ENCODE results near the gene LAMC3. TPM values are rescaled to one million over a fixed set of nuclear protein-coding genes. Genes with fewer than 3 reads are reported as not detected.

Gene LAMC3
- polyA plus RNA-seq, 1 of the 3 experiments (the other 2 are of a cell fraction), result 0.07 TPM

DNA sequence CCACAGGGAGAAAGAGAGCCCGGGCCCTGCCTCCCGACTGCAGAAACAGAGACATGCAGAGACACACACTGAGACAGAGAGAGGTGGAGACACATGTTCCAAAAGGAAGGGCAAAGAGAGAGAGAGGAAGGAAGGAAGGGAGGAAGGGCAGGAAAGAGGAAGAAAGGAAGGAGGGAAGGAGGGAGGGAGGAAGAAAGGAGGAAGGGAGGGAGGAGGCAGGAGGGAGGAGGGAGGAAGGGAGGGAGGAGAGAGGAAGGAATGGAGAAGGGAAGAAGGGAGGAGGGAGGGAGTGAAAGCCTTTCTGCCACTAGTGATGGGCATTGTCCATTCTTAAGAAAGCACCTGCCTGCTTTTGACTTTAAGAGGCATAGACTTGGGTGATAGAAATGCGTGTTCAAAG lies 38.1 kb upstream of the LAMC3 start:
- peaks cover 22% of the 10 kb centered on the region for H3K27me3 ChIP-seq (ENCODE audit: insufficient read depth)
- H3K4me2 ChIP-seq, result no peak overlapping the region
- no peaks in the 10 kb centered on the region for H4K20me1 ChIP-seq (ENCODE audit: insufficient read depth)
- H3K4me3 ChIP-seq (ENCODE audit: low read depth in 2 of 2, low read length in 1 of 2), result no peak overlapping the region
- H3F3A ChIP-seq (replicated peaks; ENCODE audit: insufficient read depth), result no peaks in the 10 kb centered on the region
- no peak overlapping the region for H3K27ac ChIP-seq (ENCODE audit: low read depth in 2 of 2, low read length in 1 of 2)
- ChIA-PET POLR2A (no interaction called here), CTCF (interaction anchor here (0.8 to 1.0 kb wide), 2 partner anchors 76 to 104 kb away, joined by 3 read pairs; no protein-coding TSS in a partner anchor)
- TF ChIP-seq GATA2 (CRISPR knock-in tag; IDR thresholded peaks at IDR 0.05) (no peak), NRF1 (IDR thresholded peaks at IDR 0.05; ENCODE audit: low read depth, low read length) (no peak), RAD21 (IDR thresholded peaks at IDR 0.05; ENCODE audit: low read length) (no peak), FOSL2 (IDR thresholded peaks at IDR 0.05; ENCODE audit: borderline replicate concordance, low read depth) (no peak), EZH2phosphoT487 (IDR thresholded peaks at IDR 0.05; ENCODE audit: borderline replicate concordance, low read depth) (no peak), FOXJ3 (CRISPR knock-in tag; IDR thresholded peaks at IDR 0.05) (no peak), YY1 (IDR thresholded peaks at IDR 0.05; ENCODE audit: low read depth) (no peak)
- TF ChIP-seq, protein P1, sequence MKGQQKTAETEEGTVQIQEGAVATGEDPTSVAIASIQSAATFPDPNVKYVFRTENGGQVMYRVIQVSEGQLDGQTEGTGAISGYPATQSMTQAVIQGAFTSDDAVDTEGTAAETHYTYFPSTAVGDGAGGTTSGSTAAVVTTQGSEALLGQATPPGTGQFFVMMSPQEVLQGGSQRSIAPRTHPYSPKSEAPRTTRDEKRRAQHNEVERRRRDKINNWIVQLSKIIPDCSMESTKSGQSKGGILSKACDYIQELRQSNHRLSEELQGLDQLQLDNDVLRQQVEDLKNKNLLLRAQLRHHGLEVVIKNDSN (IDR thresholded peaks at IDR 0.05; ENCODE audit: borderline replicate concordance, low read depth), result no peak
- TF ChIP-seq, protein P2, sequence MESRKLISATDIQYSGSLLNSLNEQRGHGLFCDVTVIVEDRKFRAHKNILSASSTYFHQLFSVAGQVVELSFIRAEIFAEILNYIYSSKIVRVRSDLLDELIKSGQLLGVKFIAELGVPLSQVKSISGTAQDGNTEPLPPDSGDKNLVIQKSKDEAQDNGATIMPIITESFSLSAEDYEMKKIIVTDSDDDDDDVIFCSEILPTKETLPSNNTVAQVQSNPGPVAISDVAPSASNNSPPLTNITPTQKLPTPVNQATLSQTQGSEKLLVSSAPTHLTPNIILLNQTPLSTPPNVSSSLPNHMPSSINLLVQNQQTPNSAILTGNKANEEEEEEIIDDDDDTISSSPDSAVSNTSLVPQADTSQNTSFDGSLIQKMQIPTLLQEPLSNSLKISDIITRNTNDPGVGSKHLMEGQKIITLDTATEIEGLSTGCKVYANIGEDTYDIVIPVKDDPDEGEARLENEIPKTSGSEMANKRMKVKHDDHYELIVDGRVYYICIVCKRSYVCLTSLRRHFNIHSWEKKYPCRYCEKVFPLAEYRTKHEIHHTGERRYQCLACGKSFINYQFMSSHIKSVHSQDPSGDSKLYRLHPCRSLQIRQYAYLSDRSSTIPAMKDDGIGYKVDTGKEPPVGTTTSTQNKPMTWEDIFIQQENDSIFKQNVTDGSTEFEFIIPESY (IDR thresholded peaks at IDR 0.05; ENCODE audit: borderline replicate concordance, low read depth), result no peak
- TF ChIP-seq, protein P3, sequence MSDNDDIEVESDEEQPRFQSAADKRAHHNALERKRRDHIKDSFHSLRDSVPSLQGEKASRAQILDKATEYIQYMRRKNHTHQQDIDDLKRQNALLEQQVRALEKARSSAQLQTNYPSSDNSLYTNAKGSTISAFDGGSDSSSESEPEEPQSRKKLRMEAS (IDR thresholded peaks at IDR 0.05; ENCODE audit: low read depth), result no peak
- no peaks in the 10 kb centered on the region for H3K9me2 ChIP-seq
- no peaks in the 10 kb centered on the region for H3K79me2 ChIP-seq (ENCODE audit: insufficient read depth)
- H3K9me3 ChIP-seq, result no peaks in the 10 kb centered on the region
- WGBS (ENCODE audit: low lambda C conversion rate), result 87% methylated on average over 3 of the region's 3 CpGs
- no peaks in the 10 kb centered on the region for H3K4me1 ChIP-seq (ENCODE audit: control insufficient read depth in 1 of 2, insufficient read depth in 2 of 2, low read depth in 1 of 2, low read length in 1 of 2)
- DNase-seq, result no peak
- H2AFZ ChIP-seq (ENCODE audit: low read depth), result no peak overlapping the region
- no peak overlapping the region for H3K9ac ChIP-seq
- H3K36me3 ChIP-seq (replicated peaks in 1 of 2; ENCODE audit: control insufficient read depth in 1 of 2, insufficient read depth in 2 of 2, low read length in 1 of 2), result no peaks in the 10 kb centered on the region

DNA sequence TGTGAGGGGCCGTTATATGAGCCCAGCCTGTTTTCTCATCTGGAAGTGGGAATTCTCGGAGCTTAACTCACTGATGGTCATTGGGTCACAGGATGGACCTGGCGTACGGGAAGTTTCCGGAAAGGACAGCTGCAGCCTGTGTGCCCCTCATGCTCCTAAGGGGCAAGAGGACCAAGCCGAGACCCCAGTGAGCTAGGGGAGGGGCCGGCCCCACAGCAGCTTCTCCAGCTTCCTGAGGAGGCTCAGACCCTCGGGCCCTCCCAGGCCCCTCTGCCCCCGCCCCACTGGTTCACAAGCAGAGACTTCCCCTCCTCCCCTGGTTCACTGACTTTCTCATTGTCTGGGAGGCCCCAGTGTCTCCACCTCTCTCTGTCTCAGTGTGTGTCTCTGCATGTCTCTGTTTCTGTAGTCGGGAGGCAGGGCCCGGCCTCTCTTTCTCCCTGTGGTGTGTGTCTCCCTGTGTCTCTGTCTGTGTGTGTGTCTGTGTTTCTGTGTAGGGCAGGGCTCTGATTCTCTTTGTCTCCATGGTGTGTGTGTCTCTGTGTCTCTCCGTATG lies 37.6 kb upstream of the LAMC3 start:
- no peak overlapping the region for H3K4me3 ChIP-seq (ENCODE audit: low read depth in 2 of 2, low read length in 1 of 2)
- TF ChIP-seq CHD2 (IDR thresholded peaks at IDR 0.05; ENCODE audit: low read length, partially characterized antibody), result no peak
- no peak for TF ChIP-seq YY1 (IDR thresholded peaks at IDR 0.05; ENCODE audit: low read depth)
- TF ChIP-seq, protein P4, sequence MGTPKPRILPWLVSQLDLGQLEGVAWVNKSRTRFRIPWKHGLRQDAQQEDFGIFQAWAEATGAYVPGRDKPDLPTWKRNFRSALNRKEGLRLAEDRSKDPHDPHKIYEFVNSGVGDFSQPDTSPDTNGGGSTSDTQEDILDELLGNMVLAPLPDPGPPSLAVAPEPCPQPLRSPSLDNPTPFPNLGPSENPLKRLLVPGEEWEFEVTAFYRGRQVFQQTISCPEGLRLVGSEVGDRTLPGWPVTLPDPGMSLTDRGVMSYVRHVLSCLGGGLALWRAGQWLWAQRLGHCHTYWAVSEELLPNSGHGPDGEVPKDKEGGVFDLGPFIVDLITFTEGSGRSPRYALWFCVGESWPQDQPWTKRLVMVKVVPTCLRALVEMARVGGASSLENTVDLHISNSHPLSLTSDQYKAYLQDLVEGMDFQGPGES (IDR thresholded peaks at IDR 0.05; ENCODE audit: low read depth, low read length), result no peak
- TF ChIP-seq NRF1 (IDR thresholded peaks at IDR 0.05; ENCODE audit: low read depth, low read length), result no peak
- TF ChIP-seq ELF1 (IDR thresholded peaks at IDR 0.05), result no peak
- TF ChIP-seq, protein P1 (IDR thresholded peaks at IDR 0.05; ENCODE audit: borderline replicate concordance, low read depth), result no peak
- TF ChIP-seq SIN3A (IDR thresholded peaks at IDR 0.05; ENCODE audit: borderline replicate concordance, low read depth, low read length), result no peak
- no peak for TF ChIP-seq FOXJ3 (CRISPR knock-in tag; IDR thresholded peaks at IDR 0.05)
- TF ChIP-seq FOSL2 (IDR thresholded peaks at IDR 0.05; ENCODE audit: borderline replicate concordance, low read depth), result no peak
- no peak for TF ChIP-seq EZH2phosphoT487 (IDR thresholded peaks at IDR 0.05; ENCODE audit: borderline replicate concordance, low read depth)
- no peak for TF ChIP-seq JUND (IDR thresholded peaks at IDR 0.05)
- no peaks in the 10 kb centered on the region for H3K9me3 ChIP-seq
- no peaks in the 10 kb centered on the region for H3K9me2 ChIP-seq
- no peak overlapping the region for H3K4me2 ChIP-seq
- H3K36me3 ChIP-seq (replicated peaks in 1 of 2; ENCODE audit: control insufficient read depth in 1 of 2, insufficient read depth in 2 of 2, low read length in 1 of 2), result no peaks in the 10 kb centered on the region
- H3F3A ChIP-seq (replicated peaks; ENCODE audit: insufficient read depth), result no peaks in the 10 kb centered on the region
- no peaks in the 10 kb centered on the region for H4K20me1 ChIP-seq (ENCODE audit: insufficient read depth)
- no peaks in the 10 kb centered on the region for H3K79me2 ChIP-seq (ENCODE audit: insufficient read depth)
- CTCF ChIA-PET, result interaction anchor here (0.8 kb wide), 1 partner anchor 105 kb away, joined by 3 read pairs; no protein-coding TSS in a partner anchor
- peaks cover 22% of the 10 kb centered on the region for H3K27me3 ChIP-seq (ENCODE audit: insufficient read depth)
- H3K4me1 ChIP-seq (ENCODE audit: control insufficient read depth in 1 of 2, insufficient read depth in 2 of 2, low read depth in 1 of 2, low read length in 1 of 2), result no peaks in the 10 kb centered on the region
- DNase-seq, result no peak
- no peak overlapping the region for H3K9ac ChIP-seq
- no peak overlapping the region for H3K27ac ChIP-seq (ENCODE audit: low read depth in 2 of 2, low read length in 1 of 2)
- no peak overlapping the region for H2AFZ ChIP-seq (ENCODE audit: low read depth)
- POLR2A ChIA-PET, result interaction anchor here (0.6 kb wide), 1 partner anchor 452 kb away, joined by 4 read pairs; no protein-coding TSS in a partner anchor
- WGBS (ENCODE audit: low lambda C conversion rate), result 87% methylated on average over 8 of the region's 12 CpGs

Measured in SK-N-SH (cell line).